Erythroblast (primary cell): ENCODE data around the gene SLC24A3.

Source experiments
- GATA1 ChIP-seq: IDR thresholded peaks from 2 replicates; pipeline ENCODE4 v1.6.1; 2011; ENCODE audit warnings: low read depth, mild to moderate bottlenecking, control low read depth, low read length, moderate library complexity
- POLR2A ChIP-seq: IDR thresholded peaks from 2 replicates; pipeline ENCODE4 v1.6.1; 2011; ENCODE audit warnings: mild to moderate bottlenecking, low read length

DNA sequence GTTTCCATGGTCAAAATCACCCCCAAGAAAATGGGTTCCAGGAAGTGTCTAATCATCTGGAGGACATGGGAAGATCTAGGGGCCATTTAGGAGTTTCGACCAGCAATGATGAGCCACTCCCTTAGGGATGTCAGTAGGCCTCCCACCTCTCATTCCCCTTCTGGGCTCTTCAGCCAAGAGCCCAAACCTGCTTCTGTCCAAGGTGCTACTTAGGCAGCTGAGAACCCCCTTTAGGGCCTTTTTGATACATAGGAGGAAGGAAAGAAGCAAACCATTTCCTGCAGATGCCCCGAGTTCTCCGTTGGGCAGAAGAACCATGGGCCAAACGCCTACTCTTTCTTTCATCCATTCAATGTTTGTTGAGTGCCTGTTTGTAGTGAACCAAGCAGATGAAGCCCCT is 404.2 kb downstream of the SLC24A3 start:
- TF ChIP-seq POLR2A (no peak), GATA1 (no peak)
